Liver (tissue), 9 donors: Measurements from ENCODE around the gene ZNHIT6. TPM values are rescaled to one million over a fixed set of nuclear protein-coding genes. Genes with fewer than 3 reads are reported as not detected.

Experiments
- DNase-seq: peaks from one replicate; pipeline ENCODE4 v3.0.0-alpha.2; 2017; ENCODE audit warnings: low spot score
- H3K27ac ChIP-seq, 2 donors: one replicate each; pipeline ENCODE4 v1.7.0; 2013; ENCODE audit warnings: inconsistent platforms in 2 of 2, low read length in 2 of 2, control low read depth in 1 of 2, low read depth in 1 of 2, mild to moderate bottlenecking in 1 of 2
- H3K27me3 ChIP-seq, 4 donors: one replicate each; pipeline versions ENCODE4 v1.6.1 to v1.7.0; 2013; ENCODE audit warnings: low read length in 3 of 4, inconsistent platforms in 1 of 4, mild to moderate bottlenecking in 1 of 4, moderate library complexity in 1 of 4; ENCODE audit not compliant: control insufficient read depth in 4 of 4, insufficient read depth in 4 of 4
- H3K36me3 ChIP-seq, 4 donors: one replicate each; pipeline versions ENCODE4 v1.6.1 to v1.7.0; 2013; ENCODE audit warnings: low read length in 3 of 4, mild to moderate bottlenecking in 3 of 4, low read depth in 1 of 4, moderate library complexity in 1 of 4; ENCODE audit not compliant: control insufficient read depth in 4 of 4, insufficient read depth in 3 of 4
- H3K4me1 ChIP-seq, 4 donors: one replicate each; pipeline versions ENCODE4 v1.6.1 to v1.7.0; 2013; ENCODE audit warnings: low read length in 3 of 4, mild to moderate bottlenecking in 3 of 4, moderate library complexity in 1 of 4; ENCODE audit not compliant: control insufficient read depth in 4 of 4, insufficient read depth in 4 of 4
- H3K4me3 ChIP-seq, 3 donors: one replicate each; pipeline versions ENCODE4 v1.6.1 to v1.7.0; 2013; ENCODE audit warnings: low read length in 3 of 3, control low read depth in 1 of 3, low read depth in 1 of 3, mild to moderate bottlenecking in 1 of 3
- H3K9ac ChIP-seq, 2 donors: one replicate each; pipeline ENCODE4 v1.7.0; 2013; ENCODE audit warnings: low read length in 2 of 2, mild to moderate bottlenecking in 2 of 2, moderate library complexity in 2 of 2, control low read depth in 1 of 2, low read depth in 1 of 2
- H3K9me3 ChIP-seq, 4 donors: one replicate each; pipeline versions ENCODE4 v1.6.1 to v1.7.0; 2013; ENCODE audit warnings: low read length in 3 of 4; ENCODE audit not compliant: control insufficient read depth in 4 of 4
- EGR1 ChIP-seq, 2 donors: IDR thresholded peaks; 2 replicates each; pipeline ENCODE4 v1.6.1; 2016 to 2018; ENCODE audit warnings: antibody characterized with exemption in 2 of 2, low read depth in 2 of 2
- FOXA1 ChIP-seq: IDR thresholded peaks from 2 replicates; pipeline ENCODE4 v1.6.1; 2016; ENCODE audit warnings: antibody characterized with exemption
- FOXA2 ChIP-seq: IDR thresholded peaks from 2 replicates; pipeline ENCODE4 v1.6.1; 2016; ENCODE audit warnings: antibody characterized with exemption
- HNF4A ChIP-seq, 2 donors: conservative IDR thresholded peaks; 2 replicates each; pipeline ENCODE4 v1.6.1; 2016; ENCODE audit warnings: antibody characterized with exemption in 2 of 2, mild to moderate bottlenecking in 2 of 2
- HNF4G ChIP-seq: IDR thresholded peaks from 2 replicates; pipeline ENCODE4 v1.6.1; 2016; ENCODE audit warnings: antibody characterized with exemption
- JUND ChIP-seq, 2 donors: IDR thresholded peaks; 2 replicates each; pipeline ENCODE4 v1.6.1; 2016; ENCODE audit warnings: antibody characterized with exemption in 2 of 2
- MAX ChIP-seq: IDR thresholded peaks from 2 replicates; pipeline ENCODE4 v1.6.1; 2016; ENCODE audit warnings: antibody characterized with exemption
- NR2F2 ChIP-seq: IDR thresholded peaks from 2 replicates; pipeline ENCODE4 v1.6.1; 2016; ENCODE audit warnings: antibody characterized with exemption
- RAD21 ChIP-seq, 2 donors: IDR thresholded peaks; 2 replicates each; pipeline ENCODE4 v1.6.1; 2016; ENCODE audit warnings: antibody characterized with exemption in 2 of 2, mild to moderate bottlenecking in 2 of 2
- REST ChIP-seq: IDR thresholded peaks from 2 replicates; pipeline ENCODE4 v1.6.1; 2016; ENCODE audit warnings: antibody characterized with exemption, mild to moderate bottlenecking
- RXRA ChIP-seq, 2 donors: IDR thresholded peaks; 2 replicates each; pipeline ENCODE4 v1.6.1; 2017 to 2018; ENCODE audit warnings: antibody characterized with exemption in 2 of 2, mild to moderate bottlenecking in 1 of 2
- SP1 ChIP-seq: IDR thresholded peaks from 2 replicates; pipeline ENCODE4 v1.6.1; 2018; ENCODE audit warnings: antibody characterized with exemption, mild to moderate bottlenecking
- TAF1 ChIP-seq: conservative IDR thresholded peaks from 2 replicates; pipeline ENCODE4 v1.6.1; 2016; ENCODE audit warnings: antibody characterized with exemption, mild to moderate bottlenecking
- YY1 ChIP-seq: IDR thresholded peaks from 2 replicates; pipeline ENCODE4 v1.6.1; 2016; ENCODE audit warnings: antibody characterized with exemption, mild to moderate bottlenecking
- WGBS: extraction: QIAGEN DNeasy Blood & Tissue Kit; methylation state at CpG from one replicate; pipeline ENCODE4 v1.1.7; 2013; 5-methylcytosine and 5-hydroxymethylcytosine counted together
- polyA plus RNA-seq, 2 donors: library from polyadenylated mRNA; stranded (reverse) in 1 of 2; unstranded in 1 of 2; fragments of 200-250 nt in 1 of 2; fragments of >200 nt in 1 of 2; fragmentation: Nextera tagmentation in 1 of 2; extraction: Ambion mirVana in 1 of 2; gene quantifications; one replicate each; pipeline versions ENCODE4 v1.2.1 to v1.2.3, GENCODE V29; 2013 to 2015
- total RNA-seq, 2 donors: library from RNA; depleted of rRNA; stranded (reverse); fragments of >200 nt; gene quantifications; one replicate each; pipeline ENCODE4 v1.2.3, GENCODE V29; 2014
- TF ChIP-seq, protein P1 (sequence below): IDR thresholded peaks from 2 replicates; pipeline ENCODE4 v1.6.1; 2016; ENCODE audit warnings: antibody characterized with exemption
- TF ChIP-seq, protein P2 (sequence below): IDR thresholded peaks from 2 replicates; pipeline ENCODE4 v1.6.1; 2016; ENCODE audit warnings: antibody characterized with exemption
- TF ChIP-seq, protein P3 (sequence below): fragments of 150-350 bp; IDR thresholded peaks from 2 replicates; pipeline ENCODE4 v1.5.1; 2017; ENCODE audit warnings: improper control_type of control experiment, low read depth, low read length; ENCODE audit not compliant: missing input control
- donor health status: healthy.
- donor health status: healthy.
- donor health status: healthy.
- donor health status: healthy.
- donor health status: healthy.

Gene ZNHIT6
- total and polyA plus RNA-seq, 4 donors: 2.2 to 4.0 (median 3.2) TPM

DNA sequence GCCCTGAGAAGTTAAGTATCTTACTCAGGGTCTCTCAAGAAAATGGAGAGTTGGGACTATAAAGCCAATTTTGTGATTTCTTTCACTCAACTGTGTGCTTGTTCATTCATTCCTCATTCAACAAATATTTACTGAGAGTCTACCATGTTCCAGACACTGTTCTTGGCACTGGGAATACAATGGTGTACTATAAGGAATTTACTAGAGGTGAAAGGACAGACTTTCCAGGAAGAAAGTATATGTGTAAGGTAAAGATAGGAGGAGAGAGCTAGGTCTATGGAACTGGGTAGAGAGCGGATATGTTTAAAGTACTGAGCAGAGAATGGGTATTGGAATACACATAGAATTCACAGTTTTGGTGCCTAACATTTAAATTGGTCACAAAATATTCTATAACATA, 42.3 kb downstream of the ZNHIT6 start (continued):
- TF ChIP-seq, protein P1, sequence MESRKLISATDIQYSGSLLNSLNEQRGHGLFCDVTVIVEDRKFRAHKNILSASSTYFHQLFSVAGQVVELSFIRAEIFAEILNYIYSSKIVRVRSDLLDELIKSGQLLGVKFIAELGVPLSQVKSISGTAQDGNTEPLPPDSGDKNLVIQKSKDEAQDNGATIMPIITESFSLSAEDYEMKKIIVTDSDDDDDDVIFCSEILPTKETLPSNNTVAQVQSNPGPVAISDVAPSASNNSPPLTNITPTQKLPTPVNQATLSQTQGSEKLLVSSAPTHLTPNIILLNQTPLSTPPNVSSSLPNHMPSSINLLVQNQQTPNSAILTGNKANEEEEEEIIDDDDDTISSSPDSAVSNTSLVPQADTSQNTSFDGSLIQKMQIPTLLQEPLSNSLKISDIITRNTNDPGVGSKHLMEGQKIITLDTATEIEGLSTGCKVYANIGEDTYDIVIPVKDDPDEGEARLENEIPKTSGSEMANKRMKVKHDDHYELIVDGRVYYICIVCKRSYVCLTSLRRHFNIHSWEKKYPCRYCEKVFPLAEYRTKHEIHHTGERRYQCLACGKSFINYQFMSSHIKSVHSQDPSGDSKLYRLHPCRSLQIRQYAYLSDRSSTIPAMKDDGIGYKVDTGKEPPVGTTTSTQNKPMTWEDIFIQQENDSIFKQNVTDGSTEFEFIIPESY: no peak
- no peak for TF ChIP-seq EGR1 (IDR thresholded peaks at IDR 0.05; ENCODE audit: low read depth in 2 of 2)
- no peak for TF ChIP-seq SP1
- TF ChIP-seq RAD21 (IDR thresholded peaks at IDR 0.05): no peak

- H3K4me3 ChIP-seq: no peak overlapping the region
- H3K27me3 ChIP-seq: no peaks in the 10 kb centered on the region
- TF ChIP-seq MAX (no peak), RXRA (IDR thresholded peaks at IDR 0.05) (peak; percentile 32 to 57), YY1 (peak; percentile 42), HNF4A (conservative IDR thresholded peaks at IDR 0.05) (peak; percentile 43 to 56)
- TF ChIP-seq, protein P2, sequence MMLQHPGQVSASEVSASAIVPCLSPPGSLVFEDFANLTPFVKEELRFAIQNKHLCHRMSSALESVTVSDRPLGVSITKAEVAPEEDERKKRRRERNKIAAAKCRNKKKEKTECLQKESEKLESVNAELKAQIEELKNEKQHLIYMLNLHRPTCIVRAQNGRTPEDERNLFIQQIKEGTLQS: no peak
- peaks cover 0 to 4% (median 0%) of the 10 kb centered on the region in 4 donors for H3K4me1 ChIP-seq
- no peak for DNase-seq
- H3K27ac ChIP-seq: no peak overlapping the region
- no peaks in the 10 kb centered on the region for H3K9me3 ChIP-seq
- H3K36me3 ChIP-seq: no peaks in the 10 kb centered on the region
- 97% methylated on average over 2 of the region's 2 CpGs for WGBS
- no peak overlapping the region for H3K9ac ChIP-seq
Observed at GRCh38 chr1:85663382-85663781, 44.9 kb downstream of the ZNHIT6 start.

GRCh38 chr1:85661767-85662166, 46.5 kb downstream of the ZNHIT6 start:
- no peaks in the 10 kb centered on the region for H3K27me3 ChIP-seq
- H3K9me3 ChIP-seq: no peaks in the 10 kb centered on the region
- H3K4me3 ChIP-seq: no peak overlapping the region
- no peaks in the 10 kb centered on the region for H3K36me3 ChIP-seq
- no peak overlapping the region for H3K9ac ChIP-seq
- peaks cover 0 to 4% (median 0%) of the 10 kb centered on the region in 4 donors for H3K4me1 ChIP-seq
- DNase-seq: no peak
- 29% methylated on average over 2 of the region's 2 CpGs for WGBS
- no peak overlapping the region for H3K27ac ChIP-seq
- TF ChIP-seq HNF4G (no peak), EGR1 (IDR thresholded peaks at IDR 0.05; ENCODE audit: low read depth in 2 of 2) (no peak), MAX (no peak), FOXA1 (no peak), TAF1 (no peak), HNF4A (conservative IDR thresholded peaks at IDR 0.05) (no peak), SP1 (no peak), REST (no peak), FOXA2 (no peak), JUND (IDR thresholded peaks at IDR 0.05) (no peak), RXRA (IDR thresholded peaks at IDR 0.05) (no peak), YY1 (no peak), NR2F2 (no peak), RAD21 (IDR thresholded peaks at IDR 0.05) (no peak)
- TF ChIP-seq, protein P3, sequence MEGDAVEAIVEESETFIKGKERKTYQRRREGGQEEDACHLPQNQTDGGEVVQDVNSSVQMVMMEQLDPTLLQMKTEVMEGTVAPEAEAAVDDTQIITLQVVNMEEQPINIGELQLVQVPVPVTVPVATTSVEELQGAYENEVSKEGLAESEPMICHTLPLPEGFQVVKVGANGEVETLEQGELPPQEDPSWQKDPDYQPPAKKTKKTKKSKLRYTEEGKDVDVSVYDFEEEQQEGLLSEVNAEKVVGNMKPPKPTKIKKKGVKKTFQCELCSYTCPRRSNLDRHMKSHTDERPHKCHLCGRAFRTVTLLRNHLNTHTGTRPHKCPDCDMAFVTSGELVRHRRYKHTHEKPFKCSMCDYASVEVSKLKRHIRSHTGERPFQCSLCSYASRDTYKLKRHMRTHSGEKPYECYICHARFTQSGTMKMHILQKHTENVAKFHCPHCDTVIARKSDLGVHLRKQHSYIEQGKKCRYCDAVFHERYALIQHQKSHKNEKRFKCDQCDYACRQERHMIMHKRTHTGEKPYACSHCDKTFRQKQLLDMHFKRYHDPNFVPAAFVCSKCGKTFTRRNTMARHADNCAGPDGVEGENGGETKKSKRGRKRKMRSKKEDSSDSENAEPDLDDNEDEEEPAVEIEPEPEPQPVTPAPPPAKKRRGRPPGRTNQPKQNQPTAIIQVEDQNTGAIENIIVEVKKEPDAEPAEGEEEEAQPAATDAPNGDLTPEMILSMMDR: no peak
- TF ChIP-seq, protein P2: no peak
- TF ChIP-seq, protein P1: no peak
